ENCODE data around the gene SLC24A3. TPM values are rescaled to one million over a fixed set of nuclear protein-coding genes. Genes with fewer than 3 reads are reported as not detected.

Gene SLC24A3
- total RNA-seq, 2 experiments from 2014 or later, result not detected

- no peak overlapping the region for H2AFZ ChIP-seq (ENCODE audit: low read length)
- no peaks in the 10 kb centered on the region for H3K36me3 ChIP-seq (ENCODE audit: insufficient read depth, low read length)
- no peak overlapping the region for H3K27ac ChIP-seq (ENCODE audit: low read depth, low read length, poor library complexity, severe bottlenecking)
- H3K79me2 ChIP-seq (ENCODE audit: insufficient read depth, low read depth, low read length), result no peaks in the 10 kb centered on the region
- no TSS peak for BruUV-seq (replicated peaks)
- TF ChIP-seq, protein P1, sequence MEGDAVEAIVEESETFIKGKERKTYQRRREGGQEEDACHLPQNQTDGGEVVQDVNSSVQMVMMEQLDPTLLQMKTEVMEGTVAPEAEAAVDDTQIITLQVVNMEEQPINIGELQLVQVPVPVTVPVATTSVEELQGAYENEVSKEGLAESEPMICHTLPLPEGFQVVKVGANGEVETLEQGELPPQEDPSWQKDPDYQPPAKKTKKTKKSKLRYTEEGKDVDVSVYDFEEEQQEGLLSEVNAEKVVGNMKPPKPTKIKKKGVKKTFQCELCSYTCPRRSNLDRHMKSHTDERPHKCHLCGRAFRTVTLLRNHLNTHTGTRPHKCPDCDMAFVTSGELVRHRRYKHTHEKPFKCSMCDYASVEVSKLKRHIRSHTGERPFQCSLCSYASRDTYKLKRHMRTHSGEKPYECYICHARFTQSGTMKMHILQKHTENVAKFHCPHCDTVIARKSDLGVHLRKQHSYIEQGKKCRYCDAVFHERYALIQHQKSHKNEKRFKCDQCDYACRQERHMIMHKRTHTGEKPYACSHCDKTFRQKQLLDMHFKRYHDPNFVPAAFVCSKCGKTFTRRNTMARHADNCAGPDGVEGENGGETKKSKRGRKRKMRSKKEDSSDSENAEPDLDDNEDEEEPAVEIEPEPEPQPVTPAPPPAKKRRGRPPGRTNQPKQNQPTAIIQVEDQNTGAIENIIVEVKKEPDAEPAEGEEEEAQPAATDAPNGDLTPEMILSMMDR (conservative IDR thresholded peaks at IDR 0.05; ENCODE audit: low read length), result no peak
- no peak for TF ChIP-seq EZH2phosphoT487 (IDR thresholded peaks at IDR 0.05; ENCODE audit: borderline replicate concordance, low read depth, low read length)
- H4K20me1 ChIP-seq (ENCODE audit: insufficient read depth, low read length), result no peaks in the 10 kb centered on the region
- H3K4me2 ChIP-seq (ENCODE audit: low read length), result no peak overlapping the region
- intact Hi-C loops (cut with micrococcal nuclease; ENCODE audit: unreplicated experiment), result no loop called here
- H3K4me1 ChIP-seq (ENCODE audit: insufficient read depth, low read length, poor library complexity, severe bottlenecking), result no peaks in the 10 kb centered on the region
- H3K4me3 ChIP-seq (ENCODE audit: low read depth, low read length, poor library complexity, severe bottlenecking), result no peak overlapping the region
- ChIA-PET CTCF (ENCODE audit: unreplicated experiment) (no interaction called here), POLR2A (no interaction called here)
- H3K9me2 ChIP-seq (ENCODE audit: insufficient read depth, low read length), result no peaks in the 10 kb centered on the region
- DNase-seq (ENCODE audit: low spot score), result no peak
- H3K9me3 ChIP-seq (ENCODE audit: low read length), result no peaks in the 10 kb centered on the region
These were observed 447.0 kb downstream of the SLC24A3 start for GRCh38 chr20:19659448-19659847.

DNA sequence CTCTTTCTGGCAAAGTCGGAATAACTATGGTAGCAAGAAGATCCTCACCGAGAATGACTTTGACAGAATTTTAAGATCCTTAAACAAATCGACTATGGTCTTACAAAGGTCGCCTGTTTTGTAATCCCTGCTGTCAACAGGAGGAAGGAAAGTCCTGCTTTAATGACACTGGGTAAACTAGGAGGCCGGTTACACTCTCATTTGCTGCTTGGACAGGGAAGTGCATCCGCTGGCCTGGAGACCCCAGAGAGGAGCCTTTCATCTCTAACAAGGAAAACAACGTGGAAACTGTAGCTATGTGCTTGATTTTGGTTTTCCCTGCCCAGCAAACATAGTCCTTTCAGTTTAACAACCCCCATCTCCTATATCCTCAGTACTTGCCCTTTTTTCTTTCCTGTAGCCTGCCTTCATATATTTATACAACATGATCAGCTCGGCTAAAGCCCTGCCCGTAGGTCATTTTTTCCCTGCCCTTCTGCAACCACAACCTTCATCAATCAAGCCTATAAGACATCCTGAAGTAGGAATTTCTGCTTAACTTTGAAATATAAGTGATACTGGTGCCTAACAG, 448.5 kb downstream of the SLC24A3 start:
- ChIA-PET CTCF (ENCODE audit: unreplicated experiment) (no interaction called here), POLR2A (interaction anchor here (0.6 to 1.8 kb wide), 4 partner anchors 10 to 1372 kb away, joined by 3 to 4 read pairs (median 3); partner anchors contain the start of gene ZNF133)
- Histone ChIP-seq H3K27ac (ENCODE audit: low read depth, low read length, poor library complexity, severe bottlenecking) (no peak overlapping the region), H3K4me1 (ENCODE audit: insufficient read depth, low read length, poor library complexity, severe bottlenecking) (no peaks in the 10 kb centered on the region), H2AFZ (ENCODE audit: low read length) (no peak overlapping the region), H3K4me3 (ENCODE audit: low read depth, low read length, poor library complexity, severe bottlenecking) (no peak overlapping the region), H3K9me3 (ENCODE audit: low read length) (no peaks in the 10 kb centered on the region), H3K9me2 (ENCODE audit: insufficient read depth, low read length) (no peaks in the 10 kb centered on the region), H3K36me3 (ENCODE audit: insufficient read depth, low read length) (no peaks in the 10 kb centered on the region), H3K79me2 (ENCODE audit: insufficient read depth, low read depth, low read length) (no peaks in the 10 kb centered on the region), H4K20me1 (ENCODE audit: insufficient read depth, low read length) (no peaks in the 10 kb centered on the region), H3K4me2 (ENCODE audit: low read length) (no peak overlapping the region)
- BruUV-seq (replicated peaks), result no TSS peak
- DNase-seq (ENCODE audit: low spot score), result no peak
- TF ChIP-seq, protein P1 (conservative IDR thresholded peaks at IDR 0.05; ENCODE audit: low read length), result no peak
- no peak for TF ChIP-seq EZH2phosphoT487 (IDR thresholded peaks at IDR 0.05; ENCODE audit: borderline replicate concordance, low read depth, low read length)
- intact Hi-C loops (cut with micrococcal nuclease; ENCODE audit: unreplicated experiment), result loop anchor here (10.0 kb wide), 1 partner anchor 1026 kb away; no protein-coding TSS in a partner anchor

All from OCI-LY7 (cell line).